ENCODE data around the gene SIM1.

SIM1 gene

DNA sequence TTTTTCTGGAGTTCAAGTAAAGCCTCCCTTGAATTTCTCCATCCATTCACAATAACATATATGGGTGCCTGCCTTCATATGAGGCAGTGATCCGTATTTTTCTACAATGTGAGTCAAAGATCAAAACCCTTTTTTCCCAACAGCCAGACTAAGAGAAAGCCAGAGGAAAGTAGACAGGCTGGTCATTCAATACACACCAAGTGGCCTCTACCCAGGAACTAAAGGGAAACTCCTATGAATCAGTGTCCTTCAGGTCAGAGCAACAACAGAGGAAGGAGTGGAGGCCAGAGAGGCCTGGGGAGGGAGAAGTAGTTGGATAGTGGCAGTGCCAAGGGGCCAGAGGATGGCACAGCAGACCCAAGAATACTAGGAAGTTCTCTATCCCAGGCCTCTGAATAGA lies 23.8 kb downstream of the SIM1 start:
- H3K4me3 Mint-ChIP-seq = no peak overlapping the region
- intact Hi-C loops (cut with micrococcal nuclease) = no loop called here
- H3K27me3 Mint-ChIP-seq = peaks cover 45% of the 10 kb centered on the region
- no peaks in the 10 kb centered on the region for H3K36me3 Mint-ChIP-seq (ENCODE audit: low read depth)
- H3K4me1 Mint-ChIP-seq (ENCODE audit: low read depth) = no peaks in the 10 kb centered on the region
- no peaks in the 10 kb centered on the region for H3K9me3 Mint-ChIP-seq
- H3K27ac Mint-ChIP-seq = no peak overlapping the region

DNA sequence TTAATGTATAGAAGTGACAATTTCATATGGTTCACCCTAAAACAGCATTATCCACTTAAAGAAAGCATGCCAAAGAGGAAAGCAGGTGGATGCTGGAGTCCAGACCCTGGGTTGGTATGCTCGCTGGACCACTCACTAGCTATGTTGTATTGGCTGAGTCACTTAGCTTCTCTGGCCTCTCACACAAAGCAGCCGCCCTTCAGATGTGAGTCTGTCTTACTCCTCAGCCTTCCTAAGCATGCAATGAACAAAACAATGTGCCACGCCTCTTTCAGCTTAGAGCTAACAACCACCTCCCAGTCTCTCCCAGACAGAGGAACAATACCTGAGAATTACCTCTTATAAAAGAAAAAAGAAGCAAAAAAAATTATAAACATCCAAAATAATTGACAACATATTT lies 29.4 kb downstream of the SIM1 start:
- peaks cover 20% of the 10 kb centered on the region for H3K27me3 Mint-ChIP-seq
- no peaks in the 10 kb centered on the region for H3K36me3 Mint-ChIP-seq (ENCODE audit: low read depth)
- no peaks in the 10 kb centered on the region for H3K9me3 Mint-ChIP-seq
- no peak overlapping the region for H3K4me3 Mint-ChIP-seq
- intact Hi-C loops (cut with micrococcal nuclease) = no loop called here
- no peak overlapping the region for H3K27ac Mint-ChIP-seq
- no peaks in the 10 kb centered on the region for H3K4me1 Mint-ChIP-seq (ENCODE audit: low read depth)

DNA sequence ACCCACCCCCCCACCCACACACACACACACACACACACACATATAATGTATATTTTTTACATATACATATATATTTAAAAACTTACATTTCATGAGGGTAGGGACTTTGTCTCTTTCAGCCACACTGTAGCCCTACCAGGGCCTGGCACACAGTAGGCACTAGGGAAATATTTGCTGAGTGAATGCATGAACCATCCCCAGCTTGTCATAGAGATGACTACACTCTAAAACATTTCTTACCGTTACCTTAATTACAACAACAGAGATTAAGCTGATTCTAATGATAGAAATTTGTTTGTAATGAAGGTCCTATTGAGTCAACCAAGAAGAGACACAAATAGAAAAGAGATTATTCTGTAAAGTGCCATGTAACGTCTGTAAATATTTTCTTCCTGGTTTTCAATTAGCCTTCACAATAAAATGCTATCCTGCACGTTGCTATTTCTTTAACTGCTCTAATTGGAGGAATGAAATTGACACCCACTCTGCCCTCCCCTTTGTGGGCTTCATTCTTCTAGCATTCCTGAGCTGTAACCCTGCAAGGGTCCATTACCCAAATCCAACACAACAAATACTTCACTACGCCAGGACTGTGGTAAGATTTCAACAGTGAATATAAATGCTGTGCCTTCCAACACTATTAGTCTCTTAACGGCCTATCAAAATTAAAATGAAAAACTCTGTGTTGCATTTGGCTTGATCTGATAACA lies 30.8 kb downstream of the SIM1 start:
- Mint-ChIP-seq H3K4me3 (no peak overlapping the region), H3K9me3 (no peaks in the 10 kb centered on the region), H3K4me1 (ENCODE audit: low read depth) (no peaks in the 10 kb centered on the region), H3K36me3 (ENCODE audit: low read depth) (no peaks in the 10 kb centered on the region), H3K27ac (no peak overlapping the region), H3K27me3 (peaks cover 12% of the 10 kb centered on the region)
- intact Hi-C loops (cut with micrococcal nuclease) = no loop called here

DNA sequence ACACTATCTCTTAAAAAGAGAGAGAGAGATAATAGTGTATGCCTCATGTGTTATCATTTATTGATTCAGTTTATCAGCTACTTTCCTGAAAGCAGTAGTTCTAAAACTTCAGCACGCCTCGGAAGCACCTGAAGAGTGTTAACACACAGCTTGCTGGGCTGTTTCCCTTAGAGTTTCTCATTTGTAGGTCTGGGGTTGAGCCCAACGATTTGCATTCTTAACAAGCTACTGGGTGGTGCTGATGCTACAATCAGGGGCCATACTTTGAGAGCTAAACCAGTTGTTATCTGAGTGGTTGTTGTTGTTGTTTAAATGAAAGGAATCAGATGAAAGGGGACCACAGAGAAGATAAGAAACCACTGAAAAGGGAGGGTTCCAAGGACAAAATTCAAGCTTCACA lies 32.6 kb downstream of the SIM1 start:
- H3K9me3 Mint-ChIP-seq = no peaks in the 10 kb centered on the region
- no peak overlapping the region for H3K27ac Mint-ChIP-seq
- intact Hi-C loops (cut with micrococcal nuclease) = no loop called here
- H3K4me1 Mint-ChIP-seq (ENCODE audit: low read depth) = no peaks in the 10 kb centered on the region
- no peaks in the 10 kb centered on the region for H3K36me3 Mint-ChIP-seq (ENCODE audit: low read depth)
- peaks cover 4% of the 10 kb centered on the region for H3K27me3 Mint-ChIP-seq
- no peak overlapping the region for H3K4me3 Mint-ChIP-seq

DNA sequence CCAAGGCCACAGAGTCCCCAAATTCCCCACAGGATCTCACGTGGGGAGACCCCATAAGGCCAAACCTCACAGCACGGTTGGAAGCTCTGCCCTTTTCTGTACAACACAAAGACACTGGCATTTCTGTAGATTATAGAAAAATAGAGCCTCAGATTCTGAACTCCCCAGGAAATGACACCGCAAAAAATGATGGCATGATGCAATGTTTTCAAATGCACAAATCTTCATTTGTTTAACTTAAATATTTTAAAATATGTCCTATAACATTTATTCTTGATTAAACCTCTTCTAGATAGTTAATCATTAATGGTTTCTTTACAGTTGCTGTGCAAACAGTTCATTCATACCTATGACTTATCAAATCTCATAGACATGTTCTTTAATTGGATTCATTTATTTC lies 33.8 kb downstream of the SIM1 start:
- Mint-ChIP-seq H3K4me1 (ENCODE audit: low read depth) (no peaks in the 10 kb centered on the region), H3K27me3 (peaks cover 4% of the 10 kb centered on the region), H3K27ac (no peak overlapping the region)

DNA sequence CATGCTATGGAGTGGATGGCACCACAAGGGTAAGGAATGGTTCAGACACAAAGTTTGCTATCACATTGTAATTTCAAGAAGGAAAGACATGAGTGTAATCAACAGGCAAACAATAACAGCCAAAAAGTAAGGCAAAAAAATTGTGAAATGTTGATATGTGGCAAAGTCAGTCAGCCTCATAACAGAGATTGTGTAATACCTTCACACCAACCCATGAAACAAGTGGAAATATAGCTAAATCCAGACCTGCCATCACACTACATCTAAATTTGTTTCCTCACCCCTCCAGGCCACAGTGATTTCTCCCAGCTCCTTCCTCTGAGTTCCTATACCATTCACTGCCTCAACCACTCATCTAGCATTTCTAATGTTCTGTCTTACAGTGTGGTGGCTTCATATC lies 37.3 kb downstream of the SIM1 start:
- Mint-ChIP-seq H3K4me3 (no peak overlapping the region), H3K27me3 (no peaks in the 10 kb centered on the region), H3K36me3 (ENCODE audit: low read depth) (no peaks in the 10 kb centered on the region), H3K9me3 (no peaks in the 10 kb centered on the region), H3K4me1 (ENCODE audit: low read depth) (no peaks in the 10 kb centered on the region), H3K27ac (no peak overlapping the region)
- intact Hi-C loops (cut with micrococcal nuclease) = no loop called here

More for the DNA sequence above, 33.8 kb downstream of the SIM1 start:
- no peaks in the 10 kb centered on the region for H3K9me3 Mint-ChIP-seq
- no peak overlapping the region for H3K4me3 Mint-ChIP-seq
- intact Hi-C loops (cut with micrococcal nuclease) = no loop called here
- H3K36me3 Mint-ChIP-seq (ENCODE audit: low read depth) = no peaks in the 10 kb centered on the region

DNA sequence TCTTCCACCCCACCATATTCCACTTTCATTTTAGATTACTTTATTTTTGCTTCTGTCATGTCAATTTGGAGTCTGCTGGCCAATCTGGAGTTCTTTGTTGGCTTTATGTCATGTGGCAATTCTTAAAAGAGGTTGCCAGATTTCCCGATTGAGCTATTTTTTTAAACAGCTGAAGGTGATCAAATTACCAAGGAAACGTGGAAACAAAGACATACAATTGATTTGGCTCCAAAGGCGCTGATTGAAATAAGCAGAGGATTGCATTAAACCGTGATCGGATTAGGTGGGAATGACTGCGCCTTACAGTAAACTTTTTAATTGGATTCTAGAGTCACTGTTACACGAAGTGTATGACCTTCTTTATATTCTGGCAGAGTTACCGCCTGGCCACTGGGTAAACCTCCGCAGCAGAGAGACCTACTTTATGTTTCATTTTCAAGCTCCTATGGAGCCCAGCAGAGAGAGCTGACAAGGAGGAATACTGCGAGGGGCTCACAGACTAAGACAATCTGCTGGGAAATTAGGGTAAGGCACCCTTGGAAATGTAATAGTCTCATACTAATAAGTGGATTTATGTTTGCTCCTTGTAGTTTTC lies 37.9 kb downstream of the SIM1 start:
- intact Hi-C loops (cut with micrococcal nuclease) = no loop called here
- no peaks in the 10 kb centered on the region for H3K4me1 Mint-ChIP-seq (ENCODE audit: low read depth)
- no peaks in the 10 kb centered on the region for H3K36me3 Mint-ChIP-seq (ENCODE audit: low read depth)
- H3K9me3 Mint-ChIP-seq = no peaks in the 10 kb centered on the region
- H3K4me3 Mint-ChIP-seq = no peak overlapping the region
- H3K27ac Mint-ChIP-seq = no peak overlapping the region
- no peaks in the 10 kb centered on the region for H3K27me3 Mint-ChIP-seq

DNA sequence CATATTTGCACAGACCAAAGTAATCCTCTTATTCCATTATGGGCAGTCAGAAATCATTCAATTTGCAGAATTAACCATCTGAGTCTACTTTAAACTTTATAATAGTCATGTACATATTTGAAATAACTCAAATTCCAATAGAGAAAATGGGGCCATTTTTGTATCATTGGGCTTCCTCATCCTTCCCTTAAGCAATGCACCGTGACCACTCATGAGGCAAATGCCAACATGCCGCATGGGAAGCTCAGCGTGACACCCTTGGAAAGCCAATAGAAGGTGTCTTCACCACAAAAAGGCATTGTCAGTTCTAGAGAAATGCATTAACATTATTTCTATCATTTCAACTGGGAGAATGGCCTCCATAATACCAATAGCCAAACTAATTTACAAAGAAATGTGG lies 38.5 kb downstream of the SIM1 start:
- intact Hi-C loops (cut with micrococcal nuclease) = no loop called here
- no peaks in the 10 kb centered on the region for H3K36me3 Mint-ChIP-seq (ENCODE audit: low read depth)
- H3K4me3 Mint-ChIP-seq = no peak overlapping the region
- no peaks in the 10 kb centered on the region for H3K27me3 Mint-ChIP-seq
- H3K27ac Mint-ChIP-seq = no peak overlapping the region
- no peaks in the 10 kb centered on the region for H3K4me1 Mint-ChIP-seq (ENCODE audit: low read depth)
- H3K9me3 Mint-ChIP-seq = no peaks in the 10 kb centered on the region

DNA sequence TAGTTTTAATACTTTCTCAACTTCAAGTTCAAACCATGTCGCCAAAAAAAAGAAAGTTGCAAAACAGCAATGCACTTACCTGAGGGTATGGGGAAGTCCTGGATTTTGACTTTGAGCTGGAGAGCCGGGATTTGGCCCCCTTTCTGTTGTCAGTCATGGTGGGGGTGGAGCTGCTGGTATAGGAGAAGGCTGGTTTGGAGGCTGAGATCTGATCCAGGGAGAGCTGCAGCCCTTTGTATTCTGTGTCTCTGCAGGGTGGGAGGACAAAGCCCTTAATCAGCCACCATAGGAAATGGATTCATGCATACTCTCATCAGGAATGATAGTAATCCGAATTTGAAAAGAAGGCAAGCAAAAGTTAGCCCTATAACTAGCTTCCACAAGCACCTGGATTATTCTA lies 44.0 kb downstream of the SIM1 start:
- Mint-ChIP-seq H3K9me3 (no peaks in the 10 kb centered on the region), H3K4me3 (no peak overlapping the region), H3K4me1 (ENCODE audit: low read depth) (no peaks in the 10 kb centered on the region), H3K27ac (no peak overlapping the region), H3K27me3 (no peaks in the 10 kb centered on the region), H3K36me3 (ENCODE audit: low read depth) (no peaks in the 10 kb centered on the region)
- intact Hi-C loops (cut with micrococcal nuclease) = no loop called here

DNA sequence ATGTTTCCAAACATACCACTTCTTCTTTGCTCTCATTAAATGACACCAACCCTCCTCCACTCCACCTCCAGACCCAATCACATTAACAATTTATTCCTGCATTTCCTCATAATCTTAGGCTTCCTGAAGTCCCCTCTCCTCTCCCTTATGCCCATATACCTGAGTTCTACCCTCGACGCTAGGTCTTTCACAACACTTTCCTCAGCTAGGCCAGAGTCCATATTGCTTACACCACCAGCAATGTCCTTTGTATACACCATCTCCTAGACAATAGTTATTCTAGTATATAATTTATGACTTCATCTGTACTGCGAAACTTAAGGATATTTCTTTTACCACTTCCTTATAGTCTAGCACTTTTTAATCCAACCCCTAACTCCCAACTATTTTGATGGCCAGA lies 47.7 kb downstream of the SIM1 start:
- H3K4me1 Mint-ChIP-seq (ENCODE audit: low read depth) = no peaks in the 10 kb centered on the region
- H3K9me3 Mint-ChIP-seq = no peaks in the 10 kb centered on the region
- no peaks in the 10 kb centered on the region for H3K36me3 Mint-ChIP-seq (ENCODE audit: low read depth)
- no peak overlapping the region for H3K4me3 Mint-ChIP-seq
- H3K27ac Mint-ChIP-seq = no peak overlapping the region
- intact Hi-C loops (cut with micrococcal nuclease) = no loop called here
- H3K27me3 Mint-ChIP-seq = no peaks in the 10 kb centered on the region

DNA sequence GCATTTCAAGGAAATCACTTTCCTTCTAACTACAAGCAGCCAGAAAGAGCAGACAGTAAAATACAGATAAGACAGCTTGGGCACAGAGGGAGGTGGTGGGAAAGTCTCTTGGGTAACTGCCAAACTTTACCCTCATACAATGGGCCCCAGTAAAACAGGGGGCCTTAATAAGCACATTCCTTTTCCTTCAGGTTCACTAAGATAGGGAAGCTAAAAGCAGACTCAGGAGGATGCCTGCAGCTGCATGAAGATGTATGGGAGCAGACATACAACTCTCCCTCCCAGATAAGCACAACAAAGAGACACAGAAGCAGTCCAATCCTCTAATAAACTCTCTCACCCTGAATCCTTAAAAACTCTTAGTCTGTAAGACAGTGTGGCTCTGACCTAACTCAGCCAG lies 49.0 kb downstream of the SIM1 start:
- intact Hi-C loops (cut with micrococcal nuclease) = no loop called here
- no peaks in the 10 kb centered on the region for H3K9me3 Mint-ChIP-seq
- H3K27me3 Mint-ChIP-seq = no peaks in the 10 kb centered on the region
- no peaks in the 10 kb centered on the region for H3K36me3 Mint-ChIP-seq (ENCODE audit: low read depth)
- no peak overlapping the region for H3K27ac Mint-ChIP-seq
- no peak overlapping the region for H3K4me3 Mint-ChIP-seq
- no peaks in the 10 kb centered on the region for H3K4me1 Mint-ChIP-seq (ENCODE audit: low read depth)

DNA sequence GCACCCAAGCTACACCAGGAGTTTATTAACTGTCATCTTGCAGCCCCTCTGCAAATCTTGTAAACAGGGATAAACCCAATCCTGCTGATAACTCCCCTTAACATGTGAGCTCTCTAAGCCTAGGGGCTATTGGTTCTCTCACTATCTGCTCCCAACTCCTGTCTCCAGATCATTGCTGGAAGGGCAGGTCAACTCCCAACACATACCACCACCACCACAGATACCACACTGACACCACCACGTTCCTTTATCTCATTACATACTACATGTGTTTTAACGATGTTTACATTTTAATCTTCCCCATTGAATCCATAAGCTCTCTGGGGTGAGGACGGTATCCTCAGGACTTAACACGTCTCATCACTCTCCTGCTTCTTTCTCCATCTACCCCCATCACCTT lies 51.8 kb downstream of the SIM1 start:
- Mint-ChIP-seq H3K27ac (no peak overlapping the region), H3K4me1 (ENCODE audit: low read depth) (no peaks in the 10 kb centered on the region), H3K9me3 (no peaks in the 10 kb centered on the region), H3K27me3 (no peaks in the 10 kb centered on the region), H3K4me3 (no peak overlapping the region), H3K36me3 (ENCODE audit: low read depth) (no peaks in the 10 kb centered on the region)
- intact Hi-C loops (cut with micrococcal nuclease) = no loop called here

DNA sequence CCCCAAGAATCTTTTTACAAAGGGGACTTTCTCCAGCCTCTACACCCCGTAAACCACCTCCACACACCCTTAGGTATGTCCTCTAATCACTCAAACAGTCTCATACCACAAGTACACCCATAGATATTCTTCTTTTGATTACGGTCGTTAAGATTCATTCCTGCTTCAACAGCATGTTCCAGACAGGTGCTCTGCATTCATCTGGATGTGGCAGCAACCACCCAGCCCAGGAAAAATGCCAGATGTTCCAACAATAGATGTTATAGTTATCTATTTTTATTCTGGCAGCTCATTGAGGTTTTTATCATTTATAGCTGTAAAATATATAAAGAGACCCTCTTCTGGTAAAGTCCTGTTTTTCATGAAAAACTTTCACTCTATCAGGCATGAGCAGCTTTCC lies 60.7 kb downstream of the SIM1 start:
- H3K4me1 Mint-ChIP-seq (ENCODE audit: low read depth) = no peaks in the 10 kb centered on the region

DNA sequence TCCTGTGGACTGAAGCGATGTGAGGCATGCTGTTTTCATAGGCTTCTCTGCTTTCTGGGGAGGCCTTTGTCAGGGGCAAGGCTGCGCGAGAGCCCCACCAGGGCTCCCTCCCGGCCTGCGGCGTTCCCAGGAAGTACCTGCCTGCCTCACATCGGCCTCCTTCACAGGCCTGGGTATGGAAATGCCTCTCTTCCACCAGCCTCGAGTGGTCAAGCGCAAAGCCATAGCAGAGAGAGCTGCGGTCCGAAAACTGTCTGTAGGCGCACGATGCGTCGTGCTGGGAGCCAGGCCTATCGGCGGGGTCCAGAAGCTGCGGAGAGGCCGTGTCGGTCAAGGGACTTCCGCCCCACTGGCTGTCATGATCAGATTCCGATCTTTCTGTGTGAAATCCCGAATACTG lies 71.2 kb downstream of the SIM1 start:
- no peaks in the 10 kb centered on the region for H3K36me3 Mint-ChIP-seq (ENCODE audit: low read depth)
- no peaks in the 10 kb centered on the region for H3K4me1 Mint-ChIP-seq (ENCODE audit: low read depth)
- H3K9me3 Mint-ChIP-seq = no peaks in the 10 kb centered on the region

More for the DNA sequence above, 60.7 kb downstream of the SIM1 start:
- H3K27ac Mint-ChIP-seq = no peak overlapping the region
- H3K36me3 Mint-ChIP-seq (ENCODE audit: low read depth) = no peaks in the 10 kb centered on the region
- H3K27me3 Mint-ChIP-seq = no peaks in the 10 kb centered on the region
- intact Hi-C loops (cut with micrococcal nuclease) = no loop called here
- no peak overlapping the region for H3K4me3 Mint-ChIP-seq
- no peaks in the 10 kb centered on the region for H3K9me3 Mint-ChIP-seq

DNA sequence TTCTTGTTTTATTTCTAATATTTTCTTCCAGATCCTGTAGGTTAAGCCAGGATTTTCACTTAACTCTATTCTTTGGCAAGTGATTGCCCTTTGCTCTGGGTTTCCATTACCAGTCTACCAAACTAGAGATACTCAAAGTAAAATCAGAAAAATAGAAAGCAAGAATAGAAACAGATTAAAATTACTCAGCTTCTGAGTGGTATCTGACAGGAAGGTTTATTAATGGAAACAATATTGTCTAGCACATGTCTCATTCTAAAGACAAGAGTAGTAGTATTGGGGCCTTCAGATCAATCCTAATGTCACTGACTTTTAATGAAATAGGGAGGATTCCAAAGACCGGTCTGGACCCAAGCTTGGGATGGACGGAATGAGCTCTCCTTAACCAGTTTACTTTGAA lies 72.3 kb downstream of the SIM1 start:
- H3K36me3 Mint-ChIP-seq (ENCODE audit: low read depth) = no peaks in the 10 kb centered on the region
- intact Hi-C loops (cut with micrococcal nuclease) = no loop called here
- no peaks in the 10 kb centered on the region for H3K27me3 Mint-ChIP-seq
- H3K4me1 Mint-ChIP-seq (ENCODE audit: low read depth) = no peaks in the 10 kb centered on the region
- H3K27ac Mint-ChIP-seq = no peak overlapping the region
- H3K4me3 Mint-ChIP-seq = no peak overlapping the region
- H3K9me3 Mint-ChIP-seq = no peaks in the 10 kb centered on the region

More for the DNA sequence above, 71.2 kb downstream of the SIM1 start:
- Mint-ChIP-seq H3K27me3 (no peaks in the 10 kb centered on the region), H3K27ac (no peak overlapping the region), H3K4me3 (no peak overlapping the region)
- intact Hi-C loops (cut with micrococcal nuclease) = no loop called here

Data from dendritic cell treated with granulocyte-macrophage colony-stimulating factor and Interleukin-4, amounts not matched to agents 40 ng/mL and 50 ng/mL, for 4 days (primary cell).